Mucosa of descending colon (tissue), 3 donors: ENCODE measurements around the gene CHTF8. TPM values are rescaled to one million over a fixed set of nuclear protein-coding genes. Genes with fewer than 3 reads are reported as not detected.
A peak's percentile ranks its signal among the peaks of the same experiment; 100 is the strongest.

Source experiments
- ATAC-seq: fragments of 200-7000 bp; cut with Tn5 transposase; one replicate; pipeline ENCODE4 v1.9.1; 2020; ENCODE audit warnings: mild to moderate bottlenecking, moderate library complexity
- DNase-seq, 3 donors: peaks; one replicate each; pipeline ENCODE4 v3.0.0-alpha.2; 2020
- H3K36me3 ChIP-seq: fragments of 200-600 bp; one replicate; pipeline ENCODE4 v1.8.0; 2021; ENCODE audit warnings: low read depth, mild to moderate bottlenecking
- H3K4me1 ChIP-seq: fragments of 200-600 bp; one replicate; pipeline ENCODE4 v1.8.0; 2021; ENCODE audit warnings: low read depth, mild to moderate bottlenecking
- H3K4me3 ChIP-seq: fragments of 200-600 bp; one replicate; pipeline ENCODE4 v1.8.0; 2021; ENCODE audit warnings: mild to moderate bottlenecking
- H3K9me3 ChIP-seq: fragments of 200-600 bp; one replicate; pipeline ENCODE4 v1.8.0; 2021; ENCODE audit warnings: mild to moderate bottlenecking
- CTCF ChIP-seq: fragments of 200-600 bp; IDR thresholded peaks from one replicate; pipeline ENCODE4 v1.8.0; 2022; ENCODE audit warnings: antibody characterized with exemption, mild to moderate bottlenecking
- intact Hi-C, 2 donors: fragments of 100-400 bp; cut with DNase I in 1 of 2; cut with micrococcal nuclease in 1 of 2; formaldehyde crosslinking; loops; one replicate each; pipeline versions ENCODE4 v1.11.0 to v1.11.1; 2022; cut with DNase I, micrococcal nuclease
- total RNA-seq, 3 donors: library from RNA; stranded (reverse); fragmentation: NEBNext Ultra II Directional in 2 of 3; extraction: Animal tissue kit (Norgen Biotek cat#: 25700) in 2 of 3; gene quantifications; one replicate each; pipeline versions ENCODE4 v1.2.1 to v1.2.4, GENCODE V29; 2021 to 2023
- donor health status: DM: no; HTN: no; CAD: no; lungs with moderate emphysema.
- donor health status: DM: no; HTN: no; CAD: no.
- donor health status: DM: no; HTN: yes; CAD: no.

Gene CHTF8
- total RNA-seq, 3 donors from 2014 or later, result 88.5 to 107 (median 94.5) TPM

- DNase-seq, result no peak
- Histone ChIP-seq H3K36me3 (no peaks in the 10 kb centered on the region), H3K4me1 (peaks cover 14% of the 10 kb centered on the region), H3K4me3 (no peak overlapping the region), H3K9me3 (no peaks in the 10 kb centered on the region)
- no peak for ATAC-seq
- intact Hi-C loops, result no loop called here
- no peak for TF ChIP-seq CTCF
These were observed 39.1 kb upstream of the CHTF8 start for GRCh38 chr16:69171325-69172084.

GRCh38 chr16:69169607-69170352 is 37.4 kb upstream of the CHTF8 start:
- DNase-seq (no peak), ATAC-seq (no peak)
- intact Hi-C loops, result no loop called here
- no peak overlapping the region for H3K4me3 ChIP-seq
- H3K4me1 ChIP-seq, result peaks cover 14% of the 10 kb centered on the region
- TF ChIP-seq CTCF, result no peak
- H3K9me3 ChIP-seq, result no peaks in the 10 kb centered on the region
- no peaks in the 10 kb centered on the region for H3K36me3 ChIP-seq

- intact Hi-C loops, result no loop called here
- no peaks in the 10 kb centered on the region for H3K36me3 ChIP-seq
These were observed 36.7 kb upstream of the CHTF8 start for GRCh38 chr16:69169051-69169450.

GRCh38 chr16:69166946-69167930 is 34.9 kb upstream of the CHTF8 start:
- no peak for DNase-seq
- no peaks in the 10 kb centered on the region for H3K9me3 ChIP-seq
- no peaks in the 10 kb centered on the region for H3K36me3 ChIP-seq
- no peak overlapping the region for H3K4me3 ChIP-seq
- TF ChIP-seq CTCF, result no peak
- no peak for ATAC-seq
- intact Hi-C loops, result no loop called here
- peaks cover 10% of the 10 kb centered on the region for H3K4me1 ChIP-seq

More at GRCh38 chr16:69169051-69169450, 36.7 kb upstream of the CHTF8 start:
- Histone ChIP-seq H3K4me3 (no peak overlapping the region), H3K4me1 (peaks cover 14% of the 10 kb centered on the region), H3K9me3 (no peaks in the 10 kb centered on the region)
- ATAC-seq (no peak), DNase-seq (no peak)
- no peak for TF ChIP-seq CTCF

- no peak for DNase-seq
- ATAC-seq, result peak; percentile 15
- no peaks in the 10 kb centered on the region for H3K9me3 ChIP-seq
- H3K36me3 ChIP-seq, result no peaks in the 10 kb centered on the region
- H3K4me1 ChIP-seq, result peaks cover 9% of the 10 kb centered on the region
- no peak for TF ChIP-seq CTCF
- intact Hi-C loops, result no loop called here
- no peak overlapping the region for H3K4me3 ChIP-seq
These were observed 33.9 kb upstream of the CHTF8 start for GRCh38 chr16:69166221-69166833.
